Measurements from ENCODE around the gene COQ7.

COQ7 gene

GRCh38 chr16:19113577-19114358 lies 46.4 kb downstream of the COQ7 start, which contains the start of gene ITPRIPL2:
TSS of gene ITPRIPL2 (plus strand) at chr16:19113964. CDS start at chr16:19114462, 498 bp downstream.
- no peak for DNase-seq (ENCODE audit: low read depth)

GRCh38 chr16:19114359-19115147 lies 47.1 kb downstream of the COQ7 start:
- no peak for DNase-seq (ENCODE audit: low read depth)

- DNase-seq (ENCODE audit: low read depth): no peak
These were observed 48.0 kb downstream of the COQ7 start for GRCh38 chr16:19115148-19116021.

- no peak for DNase-seq (ENCODE audit: low read depth)
These were observed 49.5 kb downstream of the COQ7 start for GRCh38 chr16:19116711-19117449.

GRCh38 chr16:19118938-19119431 lies 51.6 kb downstream of the COQ7 start:
- DNase-seq (ENCODE audit: low read depth): no peak

- DNase-seq (ENCODE audit: low read depth): no peak
These were observed 52.1 kb downstream of the COQ7 start for GRCh38 chr16:19119564-19119963.

- no peak for DNase-seq (ENCODE audit: low read depth)
These were observed 56.2 kb downstream of the COQ7 start for GRCh38 chr16:19123535-19124178.

- no peak for DNase-seq (ENCODE audit: low read depth)
These were observed 58.9 kb downstream of the COQ7 start for GRCh38 chr16:19126300-19126699.

GRCh38 chr16:19127205-19127604 lies 59.8 kb downstream of the COQ7 start:
- no peak for DNase-seq (ENCODE audit: low read depth)

- DNase-seq (ENCODE audit: low read depth): no peak
These were observed 60.3 kb downstream of the COQ7 start for GRCh38 chr16:19127674-19128131.

GRCh38 chr16:19128454-19129200 lies 61.2 kb downstream of the COQ7 start:
- DNase-seq (ENCODE audit: low read depth): no peak

Measured in T follicular helper cell (primary cell).